GM18520 (cell line): ENCODE results near the gene TIMP2.
"Not testable (repeated sequence)": the region's sequence is repeated elsewhere in the genome, so short reads cannot be mapped to it uniquely, and the experiment has no call there.

ENCODE experiments used
- ATAC-seq: cut with Tn5 transposase; IDR thresholded peaks from one replicate; pipeline ENCODE4 v1.9.1; 2021; ENCODE audit not compliant: unreplicated experiment

TIMP2 gene

GRCh38 chr17:78933025-78933958 is 8.1 kb upstream of the TIMP2 start:
- no peak for ATAC-seq

- ATAC-seq, result no peak
These were observed 5.0 kb upstream of the TIMP2 start for GRCh38 chr17:78929908-78930775.

- no peak for ATAC-seq
These were observed 722 bp upstream of the TIMP2 start for GRCh38 chr17:78925662-78926555.

GRCh38 chr17:78924481-78925151 is 571 bp downstream of the TIMP2 start:
- ATAC-seq, result no peak

- ATAC-seq, result no peak
These were observed 1.3 kb downstream of the TIMP2 start for GRCh38 chr17:78923660-78924453.

GRCh38 chr17:78922816-78923498 is 2.2 kb downstream of the TIMP2 start:
- ATAC-seq, result no peak

GRCh38 chr17:78921437-78921971 is 3.7 kb downstream of the TIMP2 start:
- no peak for ATAC-seq

GRCh38 chr17:78920528-78920927 is 4.7 kb downstream of the TIMP2 start:
- ATAC-seq, result no peak

GRCh38 chr17:78919861-78920450 is 5.2 kb downstream of the TIMP2 start:
- ATAC-seq, result no peak

GRCh38 chr17:78918979-78919378 is 6.2 kb downstream of the TIMP2 start:
- no peak for ATAC-seq

GRCh38 chr17:78917451-78918275 is 7.5 kb downstream of the TIMP2 start:
- ATAC-seq, result no peak

GRCh38 chr17:78915872-78916632 is 9.1 kb downstream of the TIMP2 start:
- no peak for ATAC-seq

GRCh38 chr17:78913115-78913514 is 12.1 kb downstream of the TIMP2 start:
- no peak for ATAC-seq

- no peak for ATAC-seq
These were observed 13.1 kb downstream of the TIMP2 start for GRCh38 chr17:78912082-78912481.

- not testable (repeated sequence) for ATAC-seq
These were observed 13.6 kb downstream of the TIMP2 start for GRCh38 chr17:78911543-78911942.

- ATAC-seq, result no peak
These were observed 14.5 kb downstream of the TIMP2 start for GRCh38 chr17:78910497-78911284.
